ENCODE data around the gene DNAAF3.
A peak's percentile ranks its signal among the peaks of the same experiment; 100 is the strongest.

Gene DNAAF3

GRCh38 chr19:55166530-55167268 is at the start of gene DNAAF3 (continued):
- peak; percentile 99 for TF ChIP-seq SCRT1 (tag by site-specific recombination; IDR thresholded peaks at IDR 0.05; ENCODE audit: borderline replicate concordance)
- TF ChIP-seq BCL6B (tag by site-specific recombination; IDR thresholded peaks at IDR 0.05) = no peak
- TF ChIP-seq ZNF366 (tag by site-specific recombination; conservative IDR thresholded peaks at IDR 0.05) = 0 out of 2 replicates have a peak, but pooled peaks have one; percentile 28
- no peak for TF ChIP-seq ZBTB17 (tag by site-specific recombination; IDR thresholded peaks at IDR 0.05)
- TF ChIP-seq ZNF785 (tag by site-specific recombination; IDR thresholded peaks at IDR 0.05) = no peak
- no peak for TF ChIP-seq ZNF596 (tag by site-specific recombination; IDR thresholded peaks at IDR 0.05)
- TF ChIP-seq ZFHX2 (tag by site-specific recombination; conservative IDR thresholded peaks at IDR 0.05) = peak; percentile 74
- TF ChIP-seq, protein P1, sequence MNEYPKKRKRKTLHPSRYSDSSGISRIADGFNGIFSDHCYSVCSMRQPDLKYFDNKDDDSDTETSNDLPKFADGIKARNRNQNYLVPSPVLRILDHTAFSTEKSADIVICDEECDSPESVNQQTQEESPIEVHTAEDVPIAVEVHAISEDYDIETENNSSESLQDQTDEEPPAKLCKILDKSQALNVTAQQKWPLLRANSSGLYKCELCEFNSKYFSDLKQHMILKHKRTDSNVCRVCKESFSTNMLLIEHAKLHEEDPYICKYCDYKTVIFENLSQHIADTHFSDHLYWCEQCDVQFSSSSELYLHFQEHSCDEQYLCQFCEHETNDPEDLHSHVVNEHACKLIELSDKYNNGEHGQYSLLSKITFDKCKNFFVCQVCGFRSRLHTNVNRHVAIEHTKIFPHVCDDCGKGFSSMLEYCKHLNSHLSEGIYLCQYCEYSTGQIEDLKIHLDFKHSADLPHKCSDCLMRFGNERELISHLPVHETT (tag by site-specific recombination; IDR thresholded peaks at IDR 0.05) = peak; percentile 41; the same call in 1 of the 2 replicates
- peak; percentile 100 for TF ChIP-seq PRDM10 (tag by site-specific recombination; IDR thresholded peaks at IDR 0.05)
- TF ChIP-seq ZNF335 (tag by site-specific recombination; conservative IDR thresholded peaks at IDR 0.05) = no peak; the same call in 1 of the 2 replicates
- TF ChIP-seq, protein P2, sequence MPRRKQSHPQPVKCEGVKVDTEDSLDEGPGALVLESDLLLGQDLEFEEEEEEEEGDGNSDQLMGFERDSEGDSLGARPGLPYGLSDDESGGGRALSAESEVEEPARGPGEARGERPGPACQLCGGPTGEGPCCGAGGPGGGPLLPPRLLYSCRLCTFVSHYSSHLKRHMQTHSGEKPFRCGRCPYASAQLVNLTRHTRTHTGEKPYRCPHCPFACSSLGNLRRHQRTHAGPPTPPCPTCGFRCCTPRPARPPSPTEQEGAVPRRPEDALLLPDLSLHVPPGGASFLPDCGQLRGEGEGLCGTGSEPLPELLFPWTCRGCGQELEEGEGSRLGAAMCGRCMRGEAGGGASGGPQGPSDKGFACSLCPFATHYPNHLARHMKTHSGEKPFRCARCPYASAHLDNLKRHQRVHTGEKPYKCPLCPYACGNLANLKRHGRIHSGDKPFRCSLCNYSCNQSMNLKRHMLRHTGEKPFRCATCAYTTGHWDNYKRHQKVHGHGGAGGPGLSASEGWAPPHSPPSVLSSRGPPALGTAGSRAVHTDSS (tag by site-specific recombination; IDR thresholded peaks at IDR 0.05) = no peak
- TF ChIP-seq KLF8 (tag by site-specific recombination; IDR thresholded peaks at IDR 0.05) = peak; percentile 94
- TF ChIP-seq PRDM4 (tag by site-specific recombination; IDR thresholded peaks at IDR 0.05) = 0 out of 2 replicates have a peak, but pooled peaks have one; percentile 40
- TF ChIP-seq ZNF544 (tag by site-specific recombination; IDR thresholded peaks at IDR 0.05) = no peak
- TF ChIP-seq ZNF707 (tag by site-specific recombination; IDR thresholded peaks at IDR 0.05) = no peak
- no peak for TF ChIP-seq GFI1B (tag by site-specific recombination; IDR thresholded peaks at IDR 0.05)
- TF ChIP-seq SP3 (tag by site-specific recombination; IDR thresholded peaks at IDR 0.05) = peak; percentile 93
- peak; percentile 27 for TF ChIP-seq ZEB2 (tag by site-specific recombination; IDR thresholded peaks at IDR 0.05)
- TF ChIP-seq ZNF341 (tag by site-specific recombination; IDR thresholded peaks at IDR 0.05; ENCODE audit: low read depth) = peak; percentile 94
- TF ChIP-seq INSM2 (tag by site-specific recombination; IDR thresholded peaks at IDR 0.05) = no peak
- no peak for TF ChIP-seq YY1 (tag by site-specific recombination; IDR thresholded peaks at IDR 0.05)
- TF ChIP-seq, protein P3, sequence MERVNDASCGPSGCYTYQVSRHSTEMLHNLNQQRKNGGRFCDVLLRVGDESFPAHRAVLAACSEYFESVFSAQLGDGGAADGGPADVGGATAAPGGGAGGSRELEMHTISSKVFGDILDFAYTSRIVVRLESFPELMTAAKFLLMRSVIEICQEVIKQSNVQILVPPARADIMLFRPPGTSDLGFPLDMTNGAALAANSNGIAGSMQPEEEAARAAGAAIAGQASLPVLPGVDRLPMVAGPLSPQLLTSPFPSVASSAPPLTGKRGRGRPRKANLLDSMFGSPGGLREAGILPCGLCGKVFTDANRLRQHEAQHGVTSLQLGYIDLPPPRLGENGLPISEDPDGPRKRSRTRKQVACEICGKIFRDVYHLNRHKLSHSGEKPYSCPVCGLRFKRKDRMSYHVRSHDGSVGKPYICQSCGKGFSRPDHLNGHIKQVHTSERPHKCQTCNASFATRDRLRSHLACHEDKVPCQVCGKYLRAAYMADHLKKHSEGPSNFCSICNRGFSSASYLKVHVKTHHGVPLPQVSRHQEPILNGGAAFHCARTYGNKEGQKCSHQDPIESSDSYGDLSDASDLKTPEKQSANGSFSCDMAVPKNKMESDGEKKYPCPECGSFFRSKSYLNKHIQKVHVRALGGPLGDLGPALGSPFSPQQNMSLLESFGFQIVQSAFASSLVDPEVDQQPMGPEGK (tag by site-specific recombination; IDR thresholded peaks at IDR 0.05) = peak; percentile 35
- TF ChIP-seq ZNF391 (tag by site-specific recombination; IDR thresholded peaks at IDR 0.05; ENCODE audit: borderline replicate concordance, low read depth) = peak; percentile 45; the same call in 1 of the 2 replicates

Measured in HEK293 (cell line).